Measurements from ENCODE around the gene USP48. TPM values are rescaled to one million over a fixed set of nuclear protein-coding genes. Genes with fewer than 3 reads are reported as not detected.
"Not testable (repeated sequence)": the region's sequence is repeated elsewhere in the genome, so short reads cannot be mapped to it uniquely, and the experiment has no call there.

USP48 gene
- total RNA-seq, 4 donors from 2014 or later = 39.2 to 83.1 (median 51.5) TPM

DNA sequence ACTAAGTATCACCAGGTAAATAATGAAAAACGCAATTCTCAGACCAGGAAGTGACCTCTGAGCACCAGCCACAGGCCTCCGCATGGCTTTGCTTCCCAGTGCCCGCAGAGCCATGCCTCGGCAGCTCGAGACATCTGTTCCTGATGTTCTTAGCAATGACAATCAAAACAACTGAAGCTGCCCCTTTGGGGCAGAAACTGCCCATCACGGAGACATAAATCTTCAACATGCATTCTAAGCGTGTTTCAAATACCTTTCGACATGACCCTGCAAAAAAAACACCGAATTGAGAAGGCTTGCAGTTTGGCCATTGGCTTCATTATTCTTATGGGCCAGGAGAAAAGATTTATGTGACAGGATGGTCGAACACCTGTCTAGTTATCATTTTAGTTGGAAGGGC, 108.0 kb downstream of the USP48 start:
- WGBS, 2 donors (ENCODE audit: low coverage in 1 of 2) = 76 to 88% methylated on average over 3 to 10 of the region's 10 CpGs
- no peaks in the 10 kb centered on the region for H3K9me3 ChIP-seq
- no peak for ATAC-seq
- peaks cover 0 to 31% of the 10 kb centered on the region in 2 donors for H3K36me3 ChIP-seq
- peaks cover 9 to 35% (median 17%) of the 10 kb centered on the region in 3 donors for H3K4me1 ChIP-seq
- no peak overlapping the region for H3K4me3 ChIP-seq
- H3K27me3 ChIP-seq = peaks cover 1% of the 10 kb centered on the region
- no peak overlapping the region for H3K27ac ChIP-seq
- TF ChIP-seq, protein P1, sequence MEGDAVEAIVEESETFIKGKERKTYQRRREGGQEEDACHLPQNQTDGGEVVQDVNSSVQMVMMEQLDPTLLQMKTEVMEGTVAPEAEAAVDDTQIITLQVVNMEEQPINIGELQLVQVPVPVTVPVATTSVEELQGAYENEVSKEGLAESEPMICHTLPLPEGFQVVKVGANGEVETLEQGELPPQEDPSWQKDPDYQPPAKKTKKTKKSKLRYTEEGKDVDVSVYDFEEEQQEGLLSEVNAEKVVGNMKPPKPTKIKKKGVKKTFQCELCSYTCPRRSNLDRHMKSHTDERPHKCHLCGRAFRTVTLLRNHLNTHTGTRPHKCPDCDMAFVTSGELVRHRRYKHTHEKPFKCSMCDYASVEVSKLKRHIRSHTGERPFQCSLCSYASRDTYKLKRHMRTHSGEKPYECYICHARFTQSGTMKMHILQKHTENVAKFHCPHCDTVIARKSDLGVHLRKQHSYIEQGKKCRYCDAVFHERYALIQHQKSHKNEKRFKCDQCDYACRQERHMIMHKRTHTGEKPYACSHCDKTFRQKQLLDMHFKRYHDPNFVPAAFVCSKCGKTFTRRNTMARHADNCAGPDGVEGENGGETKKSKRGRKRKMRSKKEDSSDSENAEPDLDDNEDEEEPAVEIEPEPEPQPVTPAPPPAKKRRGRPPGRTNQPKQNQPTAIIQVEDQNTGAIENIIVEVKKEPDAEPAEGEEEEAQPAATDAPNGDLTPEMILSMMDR (IDR thresholded peaks at IDR 0.05) = no peak
- no peak for TF ChIP-seq EP300 (IDR thresholded peaks at IDR 0.05)
- no peak for TF ChIP-seq POLR2AphosphoS5 (IDR thresholded peaks at IDR 0.05)
- TF ChIP-seq POLR2A (IDR thresholded peaks at IDR 0.05) = no peak

DNA sequence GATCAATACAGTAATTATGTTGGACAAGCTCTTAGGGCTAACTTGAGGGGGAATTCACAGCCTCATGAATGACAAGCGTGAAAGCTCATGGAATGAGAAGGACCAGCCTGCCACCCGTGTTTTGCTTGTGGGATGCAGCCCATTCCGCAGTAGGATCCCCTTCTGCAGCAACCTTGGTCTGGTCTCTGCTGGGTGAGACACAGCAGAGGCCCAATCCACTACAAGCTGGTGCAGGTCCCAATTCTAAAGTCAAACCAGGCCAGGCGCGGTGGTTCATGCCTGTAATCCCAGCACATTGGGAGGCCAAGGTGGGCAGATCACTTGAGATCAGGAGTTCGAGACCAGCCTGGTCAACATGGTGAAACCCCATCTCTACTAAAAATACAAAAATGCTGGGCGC, 109.1 kb downstream of the USP48 start:
- peak overlapping the region in 3 of 4 donors; percentile 56 to 66 (median 64) for H3K27ac ChIP-seq
- H3K9me3 ChIP-seq, H3K4me3 ChIP-seq, ATAC-seq: not testable (repeated sequence)
- WGBS, 2 donors (ENCODE audit: low coverage in 1 of 2) = 85% methylated on average over 5 of the region's 7 CpGs; no CpG with 5 or more reads in 1 of the 2 donors
- peaks cover 9 to 46% (median 28%) of the 10 kb centered on the region in 3 donors for H3K4me1 ChIP-seq
- H3K36me3 ChIP-seq = peaks cover 0 to 20% of the 10 kb centered on the region in 2 donors
- peaks cover 12% of the 10 kb centered on the region for H3K27me3 ChIP-seq

DNA sequence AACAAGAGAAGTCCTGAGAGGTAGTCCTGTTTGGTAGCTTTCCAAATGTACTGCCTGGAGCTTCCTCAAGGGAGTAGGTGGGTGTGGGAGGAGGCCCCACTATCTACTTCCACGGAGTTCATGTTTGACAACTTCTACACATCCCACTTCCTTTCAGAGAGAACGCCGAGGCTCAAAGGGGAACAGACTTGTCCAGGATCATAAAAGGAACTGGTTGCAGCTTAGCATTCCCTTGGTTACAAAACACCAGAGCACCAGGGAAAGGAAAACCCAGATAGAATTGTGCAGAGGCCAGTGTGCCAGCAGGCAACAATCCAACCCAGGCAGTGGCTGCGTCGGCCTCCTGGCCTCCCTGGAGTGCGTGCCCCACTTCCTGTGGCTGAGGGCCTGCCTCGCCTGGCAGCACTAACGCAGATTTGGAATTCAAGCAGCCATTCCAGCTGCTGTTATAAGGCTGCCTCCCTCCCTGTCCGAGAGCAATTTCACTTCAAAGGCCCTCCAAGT, 109.6 kb downstream of the USP48 start:
- peak; percentile 88 for ATAC-seq
- H3K27me3 ChIP-seq = peaks cover 18% of the 10 kb centered on the region
- H3K27ac ChIP-seq = peak overlapping the region; percentile 14 to 66 (median 60)
- H3K4me3 ChIP-seq = no peak overlapping the region
- no peaks in the 10 kb centered on the region for H3K9me3 ChIP-seq
- TF ChIP-seq POLR2AphosphoS5 (IDR thresholded peaks at IDR 0.05) (peak; percentile 20), EP300 (IDR thresholded peaks at IDR 0.05) (no peak)
- TF ChIP-seq, protein P1 (IDR thresholded peaks at IDR 0.05) = no peak
- peaks cover 0 to 15% of the 10 kb centered on the region in 2 donors for H3K36me3 ChIP-seq
- WGBS, 2 donors (ENCODE audit: low coverage in 1 of 2) = 0% methylated on average over 3 to 6 of the region's 9 CpGs
- H3K4me1 ChIP-seq = peaks cover 9 to 52% (median 33%) of the 10 kb centered on the region in 3 donors

DNA sequence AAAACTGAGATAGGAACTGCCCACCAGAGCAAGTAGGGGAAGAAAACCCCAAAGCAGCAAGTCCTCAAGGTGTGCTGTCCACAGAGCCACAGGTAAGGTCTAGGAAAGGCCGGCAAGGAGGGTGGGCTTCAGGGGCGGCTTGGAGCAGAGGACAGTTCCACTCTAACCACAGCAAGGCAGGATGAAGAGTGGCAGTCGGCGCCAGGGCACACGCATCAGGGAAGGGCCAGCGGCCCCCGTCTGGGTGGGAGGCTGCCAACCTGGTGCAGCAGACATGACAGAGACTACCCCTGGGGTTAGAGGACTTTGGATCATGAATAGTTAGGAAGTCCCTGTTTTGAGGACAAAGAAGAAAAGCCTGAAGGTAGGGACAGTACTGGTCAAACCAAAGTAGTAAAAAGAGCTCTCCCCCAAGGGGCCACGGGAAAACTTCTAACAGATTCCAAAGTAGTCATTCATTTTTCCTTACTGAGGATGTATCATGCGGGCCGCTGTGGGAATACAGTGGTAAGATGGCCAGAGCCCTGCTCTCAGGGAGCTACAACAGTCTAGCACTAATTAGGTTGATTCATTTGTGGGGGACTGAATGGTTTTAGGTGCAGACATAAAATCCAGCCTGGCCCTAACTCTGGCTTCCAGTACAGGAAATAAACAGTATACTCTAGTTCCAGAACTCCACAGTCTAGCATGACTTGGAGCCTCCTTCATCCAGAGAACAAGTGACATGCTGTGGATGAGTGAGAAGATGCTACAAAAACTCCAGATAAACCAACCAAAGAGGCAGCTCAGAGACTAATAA, 110.3 kb downstream of the USP48 start:
- WGBS, 2 donors (ENCODE audit: low coverage in 1 of 2) = 74 to 76% methylated on average over 3 to 9 of the region's 10 CpGs
- Histone ChIP-seq H3K4me1 (peaks cover 9 to 54% (median 33%) of the 10 kb centered on the region in 3 donors), H3K4me3 (no peak overlapping the region), H3K9me3 (no peaks in the 10 kb centered on the region), H3K36me3 (peaks cover 0 to 9% of the 10 kb centered on the region in 2 donors), H3K27me3 (peaks cover 24% of the 10 kb centered on the region), H3K27ac (peak overlapping the region; percentile 14 to 66 (median 60))
- TF ChIP-seq POLR2A (IDR thresholded peaks at IDR 0.05) (no peak), EP300 (IDR thresholded peaks at IDR 0.05) (no peak), POLR2AphosphoS5 (IDR thresholded peaks at IDR 0.05) (no peak)
- no peak for ATAC-seq

DNA sequence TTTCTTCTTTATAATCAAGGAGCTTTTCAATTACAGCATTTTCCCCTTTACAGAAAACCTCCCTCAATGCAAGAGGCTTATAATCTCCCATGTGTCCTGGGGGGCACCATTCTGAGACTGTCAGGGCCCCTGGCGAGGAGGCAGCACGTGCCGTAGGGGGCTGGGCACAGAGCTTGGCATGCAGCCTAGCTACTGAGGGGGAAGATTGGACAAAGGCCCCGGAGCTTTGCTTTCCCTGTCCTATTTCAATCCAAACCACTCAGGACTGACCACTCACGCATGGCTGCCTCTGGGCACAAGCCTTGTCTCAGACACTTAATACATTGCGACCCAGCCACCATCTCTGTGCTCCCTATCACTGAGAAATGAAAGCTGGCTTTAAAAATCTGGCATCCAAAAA, 111.0 kb downstream of the USP48 start:
- no peak overlapping the region for H3K4me3 ChIP-seq
- 42 to 60% methylated on average over 2 to 5 of the region's 6 CpGs for WGBS, 2 donors (ENCODE audit: low coverage in 1 of 2)
- no peak for ATAC-seq
- H3K36me3 ChIP-seq = peaks cover 0 to under 1% of the 10 kb centered on the region in 2 donors
- H3K4me1 ChIP-seq = peaks cover 9 to 54% (median 33%) of the 10 kb centered on the region in 3 donors
- H3K27ac ChIP-seq = no peak overlapping the region
- no peak for TF ChIP-seq EP300 (IDR thresholded peaks at IDR 0.05)
- H3K27me3 ChIP-seq = peaks cover 32% of the 10 kb centered on the region
- no peaks in the 10 kb centered on the region for H3K9me3 ChIP-seq

DNA sequence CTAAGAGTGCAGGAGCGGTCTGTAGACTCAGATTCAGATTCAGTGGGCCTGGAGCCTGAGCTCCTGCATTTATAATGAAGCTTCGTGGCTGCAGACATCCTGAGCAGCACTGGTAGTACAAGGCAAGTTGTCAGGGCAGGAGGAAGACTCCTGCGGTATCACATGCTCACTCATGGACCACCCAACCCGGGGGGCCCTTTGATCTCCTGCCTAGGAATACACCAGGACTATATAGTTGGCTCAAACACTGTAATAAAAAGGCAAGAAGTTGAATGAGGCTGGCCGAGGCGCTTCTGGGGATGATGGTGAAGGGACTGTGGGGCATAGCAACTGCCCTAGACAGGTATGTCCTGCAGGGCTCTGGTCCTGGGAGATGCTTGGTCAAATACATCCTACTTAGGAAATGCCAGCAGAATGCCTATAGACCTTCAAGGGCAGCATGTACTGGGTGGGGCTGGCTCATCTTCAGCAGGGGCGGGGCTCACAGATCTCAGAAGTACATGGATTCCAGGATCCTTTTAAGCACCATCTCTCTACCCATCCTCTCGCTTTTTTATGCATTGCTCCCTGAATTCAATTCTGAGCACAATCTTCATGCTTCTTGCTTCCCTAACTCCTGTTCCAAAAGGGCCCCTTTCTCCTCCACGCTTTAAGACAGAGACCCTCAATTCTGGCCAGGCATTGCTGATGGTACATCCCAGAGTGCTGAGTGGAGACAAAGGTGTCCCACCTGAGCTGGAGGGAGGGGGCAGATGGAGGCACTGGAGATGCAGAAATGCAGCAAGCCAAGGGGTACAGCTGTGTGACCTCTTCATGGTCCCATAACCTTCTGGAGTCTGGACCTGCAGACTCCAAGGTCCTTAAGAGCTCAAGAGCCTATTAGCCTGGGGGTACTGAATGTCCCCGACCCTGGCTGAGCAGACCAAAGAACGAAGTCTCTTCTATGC, 111.7 kb downstream of the USP48 start:
- WGBS, 2 donors (ENCODE audit: low coverage in 1 of 2) = 73 to 100% methylated on average over 1 to 6 of the region's 11 CpGs
- Histone ChIP-seq H3K4me1 (peaks cover 9 to 54% (median 33%) of the 10 kb centered on the region in 3 donors), H3K9me3 (no peaks in the 10 kb centered on the region), H3K36me3 (no peaks in the 10 kb centered on the region), H3K4me3 (no peak overlapping the region), H3K27me3 (peaks cover 39% of the 10 kb centered on the region), H3K27ac (no peak overlapping the region)
- TF ChIP-seq EP300 (IDR thresholded peaks at IDR 0.05) = no peak
- TF ChIP-seq, protein P1 (IDR thresholded peaks at IDR 0.05) = no peak
- TF ChIP-seq POLR2A (IDR thresholded peaks at IDR 0.05) = no peak
- TF ChIP-seq POLR2AphosphoS5 (IDR thresholded peaks at IDR 0.05) = no peak
- no peak for ATAC-seq
